HepG2 (cell line): ENCODE data around the gene TCF3. TPM values are rescaled to one million over a fixed set of nuclear protein-coding genes. Genes with fewer than 3 reads are reported as not detected.

ENCODE experiments used
- ATAC-seq: fragments of 200-7000 bp; cut with Tn5 transposase; 3 replicates; pipeline ENCODE4 v1.9.1; 2020; ENCODE audit warnings: mild to moderate bottlenecking, moderate library complexity
- BruUV-seq: library from RNA; stranded (reverse); fragments of 400-500 nt; replicated peaks from 2 replicates; lab custom pipeline; 2021; lab: Mats Ljungman, UMichigan
- CTCF ChIA-PET: fragments of 300-600 bp; formaldehyde crosslinking; extraction: SDS; loops from one replicate; lab custom pipeline; 2021; ENCODE audit warnings: low total read pairs, inconsistent platforms, low intra/inter-chr PET ratio; lab: Yijun Ruan, JAX
- POLR2A ChIA-PET: fragments of 350-600 bp; sonication (Branson Sonifier 250); formaldehyde crosslinking; loops from one replicate; lab custom pipeline; 2020; ENCODE audit warnings: antibody characterized with exemption, inconsistent platforms; lab: Yijun Ruan, JAX
- DNase-seq: peaks from one replicate; pipeline ENCODE4 v3.0.0-alpha.2; 2015; ENCODE audit warnings: low spot score
- FAIRE-seq: peaks from 3 replicates; lab custom pipeline; 2011; peaks lifted over from hg19 to GRCh38; lab: Jason Lieb, UNC
- H2AFZ ChIP-seq: one replicate; pipeline ENCODE4 v1.6.1; 2011; ENCODE audit warnings: low read length, inconsistent platforms
- H3K27ac ChIP-seq: fragments of 300-600 bp; 3 replicates; pipeline ENCODE4 v1.8.0; 2011; ENCODE audit warnings: mixed run types, mild to moderate bottlenecking, mixed read lengths, low read length, inconsistent platforms; ENCODE audit not compliant: insufficient read depth; ENCODE audit errors: extremely low read length
- H3K27me3 ChIP-seq, 2 experiments: fragments of 200-600 bp in 1 of 2; 2 replicates in 1 of 2; 3 replicates in 1 of 2; pipeline versions ENCODE4 v1.6.0 to v1.8.0; 2011; ENCODE audit warnings: low read length in 2 of 2, mild to moderate bottlenecking in 2 of 2, moderate library complexity in 2 of 2, inconsistent platforms in 1 of 2; ENCODE audit not compliant: insufficient read depth in 2 of 2, control insufficient read depth in 1 of 2
- H3K36me3 ChIP-seq, 2 experiments: fragments of 200-600 bp in 1 of 2; replicated peaks in 1 of 2; 2 replicates in 1 of 2; 3 replicates in 1 of 2; pipeline versions ENCODE4 v1.5.1 to v1.8.0; 2011; ENCODE audit warnings: low read length in 2 of 2, inconsistent platforms in 1 of 2; ENCODE audit not compliant: insufficient read depth in 2 of 2, control insufficient read depth in 1 of 2
- H3K4me1 ChIP-seq: 2 replicates; pipeline ENCODE4 v1.5.1; 2012; ENCODE audit warnings: low read length, inconsistent platforms; ENCODE audit not compliant: insufficient read depth
- H3K4me2 ChIP-seq: 2 replicates; pipeline ENCODE4 v1.6.0; 2011; ENCODE audit warnings: low read depth, low read length, inconsistent platforms
- H3K4me3 ChIP-seq, 3 experiments: fragments of 200-600 bp in 1 of 3; sonication (generic), shearing (Covaris generic) in 1 of 3; replicated peaks in 1 of 3; 2 replicates each; pipeline ENCODE4 v1.5.1; 2011 to 2016; ENCODE audit warnings: low read length in 3 of 3, inconsistent platforms in 2 of 3, low read depth in 2 of 3, mild to moderate bottlenecking in 2 of 3, control low read depth in 1 of 3, mixed read lengths in 1 of 3; ENCODE audit not compliant: insufficient read depth in 1 of 3
- H3K79me2 ChIP-seq: one replicate; pipeline ENCODE4 v1.6.1; 2011; ENCODE audit warnings: low read length, inconsistent platforms; ENCODE audit not compliant: insufficient read depth
- H3K9ac ChIP-seq: 2 replicates; pipeline ENCODE4 v1.6.0; 2011; ENCODE audit warnings: mild to moderate bottlenecking, low read depth, low read length, inconsistent platforms; ENCODE audit not compliant: insufficient read depth
- H3K9me3 ChIP-seq: 2 replicates; pipeline ENCODE4 v1.5.1; 2012; ENCODE audit warnings: mild to moderate bottlenecking, low read length
- H4K20me1 ChIP-seq: 2 replicates; pipeline ENCODE4 v1.6.0; 2011; ENCODE audit warnings: inconsistent platforms, mild to moderate bottlenecking, low read length, moderate library complexity; ENCODE audit not compliant: insufficient read depth
- BCL6 ChIP-seq: IDR thresholded peaks from 2 replicates; pipeline ENCODE4 v1.6.1; 2016; ENCODE audit warnings: missing genetic modification reagents, missing compliant biosample characterization
- ELF1 ChIP-seq: sonication (generic); formaldehyde crosslinking; IDR thresholded peaks from 2 replicates; pipeline ENCODE4 v1.4.0; 2020; ENCODE audit warnings: missing genetic modification reagents
- NCOA1 ChIP-seq: sonication (generic); formaldehyde crosslinking; IDR thresholded peaks from 2 replicates; pipeline ENCODE4 v1.9.0; 2021; ENCODE audit warnings: missing genetic modification reagents
- RBFOX2 ChIP-seq: fragments of 200-400 bp; formaldehyde crosslinking; IDR thresholded peaks from 2 replicates; pipeline ENCODE4 v1.6.1; 2017; ENCODE audit warnings: low read depth, mild to moderate bottlenecking, low read length
- ZBTB39 ChIP-seq: sonication (generic); formaldehyde crosslinking; IDR thresholded peaks from 2 replicates; pipeline ENCODE4 v1.5.0; 2020; ENCODE audit warnings: missing genetic modification reagents
- ZNF101 ChIP-seq: sonication (generic); formaldehyde crosslinking; IDR thresholded peaks from 2 replicates; pipeline ENCODE4 v1.4.0; 2020; ENCODE audit warnings: mild to moderate bottlenecking, low read depth, missing genetic modification reagents, borderline replicate concordance
- ZNF3 ChIP-seq: IDR thresholded peaks from 2 replicates; pipeline ENCODE4 v1.7.0; 2017; ENCODE audit warnings: inconsistent platforms
- ZNF598 ChIP-seq: sonication (generic); formaldehyde crosslinking; IDR thresholded peaks from 2 replicates; pipeline ENCODE4 v1.5.1; 2020; ENCODE audit warnings: mild to moderate bottlenecking, missing genetic modification reagents, borderline replicate concordance
- WGBS: methylation state at CpG from one replicate; pipeline ENCODE4 v1.1.6; 2017; ENCODE audit warnings: low lambda C conversion rate; 5-methylcytosine and 5-hydroxymethylcytosine counted together
- in situ Hi-C: cut with HindIII; loops from 2 replicates; pipeline ENCODE4 v1.10.0; 2017; ENCODE audit warnings: low pct_unique_long_range_greater_than_20kb; ENCODE audit not compliant: extremely low pct_ligation_motif_present
- intact Hi-C: fragments of 100-400 bp; cut with micrococcal nuclease; formaldehyde crosslinking; loops from one replicate; pipeline ENCODE4 v1.10.0; 2022; ENCODE audit not compliant: unreplicated experiment
- polyA plus RNA-seq, 8 experiments: library from polyadenylated mRNA; depleted of rRNA in 3 of 8; stranded (reverse) in 7 of 8; unstranded in 1 of 8; fragments of >200 nt; fragmentation: Illumina TruSeq in 4 of 8; extraction: Trizol in 4 of 8; gene quantifications; 2 replicates each; pipeline versions ENCODE4 v1.2.1 to v1.2.3, GENCODE V29; 2011 to 2016; ENCODE audit warnings: low read depth in 4 of 8, missing spikeins in 1 of 8, mixed read lengths in 1 of 8; ENCODE audit not compliant: insufficient read depth in 1 of 8
- total RNA-seq, 5 experiments: library from RNA; depleted of rRNA; stranded (reverse); fragments of >200 nt; fragmentation: Illumina TruSeq; extraction: Trizol; gene quantifications; 2 replicates each; pipeline ENCODE4 v1.2.3, GENCODE V29; 2016; ENCODE audit warnings: low read depth in 1 of 5

The TCF3 gene
- total and polyA plus RNA-seq, 2 of the 13 experiments (the other 11 are each of a cell fraction or from before 2014, with no cell fraction given), result 51.4 to 53.2 TPM

GRCh38 chr19:1599460-1599846 lies 53.0 kb downstream of the TCF3 start:
- Histone ChIP-seq H3K36me3 (peaks cover 13 to 31% of the 10 kb centered on the region in 2 experiments), H3K27me3 (no peaks in the 10 kb centered on the region; a peak in 1 of 5 replicates), H3K4me3 (no peak overlapping the region), H3K9me3 (no peaks in the 10 kb centered on the region), H3K4me1 (peaks cover 20% of the 10 kb centered on the region), H3K27ac (no peak overlapping the region), H3K79me2 (peaks cover 33% of the 10 kb centered on the region), H3K9ac (no peak overlapping the region), H2AFZ (no peak overlapping the region), H4K20me1 (peaks cover 5% of the 10 kb centered on the region; the same call in 1 of the 2 replicates), H3K4me2 (no peak overlapping the region)
- ATAC-seq, result no peak
- in situ Hi-C loops, result no loop called here
- no TSS peak for BruUV-seq
- FAIRE-seq, result no peak
- POLR2A ChIA-PET, result no interaction called here
- no peak for DNase-seq
- intact Hi-C loops, result loop anchor here (10.0 kb wide), 1 partner anchor 55 kb away; no protein-coding TSS in a partner anchor
- no peak for TF ChIP-seq NCOA1 (CRISPR knock-in tag)
- TF ChIP-seq ZNF101, result no peak
- no peak for TF ChIP-seq ZNF3 (CRISPR knock-in tag)
- no peak for TF ChIP-seq ZBTB39
- peak; percentile 51; the same call in 1 of the 2 replicates for TF ChIP-seq RBFOX2
- no peak for TF ChIP-seq ELF1 (CRISPR knock-in tag)
- TF ChIP-seq BCL6, result no peak
- TF ChIP-seq ZNF598 (CRISPR knock-in tag), result no peak
- WGBS, result 100% methylated on average over 10 of the region's 15 CpGs
- CTCF ChIA-PET, result no interaction called here
